ENCODE measurements around the gene UBQLN4. TPM values are rescaled to one million over a fixed set of nuclear protein-coding genes. Genes with fewer than 3 reads are reported as not detected.
A peak's percentile ranks its signal among the peaks of the same experiment; 100 is the strongest.

The UBQLN4 gene
- total RNA-seq, 6 donors from 2014 or later: 22.2 to 39.8 (median 24.5) TPM

DNA sequence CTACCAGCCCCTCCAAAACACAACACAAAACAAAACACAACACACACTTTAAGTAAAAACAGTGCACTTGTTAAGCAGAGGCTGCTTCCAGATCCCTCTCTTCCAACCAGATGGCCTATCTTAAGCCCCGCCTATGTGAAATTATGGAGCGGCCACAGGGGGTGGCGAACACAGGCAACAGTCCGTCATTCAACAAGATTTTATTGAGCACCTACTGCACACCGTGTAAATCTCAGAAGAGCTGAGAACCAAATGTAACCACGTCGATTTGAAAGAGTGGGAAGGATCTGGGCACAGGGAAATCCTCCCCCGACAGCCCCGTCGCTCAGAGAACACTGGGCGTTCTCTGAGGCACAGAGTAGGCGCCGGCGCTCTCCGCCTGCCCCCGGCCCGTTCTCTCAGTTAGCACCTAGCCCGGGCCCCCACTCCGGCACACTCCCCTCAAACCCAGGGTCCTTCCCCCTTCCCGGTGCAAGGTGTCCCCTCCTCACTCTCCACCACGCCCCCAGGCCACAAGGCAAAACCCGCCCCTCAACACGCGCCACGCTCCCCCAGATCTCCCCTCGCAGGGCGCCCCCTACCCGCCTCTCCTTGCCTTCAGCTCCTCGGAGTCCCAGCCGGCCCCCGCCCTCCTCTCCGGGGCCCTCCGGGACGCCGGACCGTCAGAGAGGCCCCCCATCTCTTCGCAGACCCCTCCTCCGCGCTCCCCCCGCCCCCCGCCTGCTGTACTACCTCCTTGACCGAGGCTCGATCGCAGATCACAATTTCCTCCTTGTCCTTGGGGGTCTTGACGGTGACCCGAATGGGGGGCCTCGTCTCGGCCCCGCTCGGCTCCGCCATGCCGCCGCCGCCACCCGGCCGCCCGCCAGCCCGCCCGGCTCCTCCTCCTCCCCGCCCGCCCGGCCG is 483 bp downstream of the UBQLN4 start:
- peak; percentile 5 to 53 for ATAC-seq (ENCODE audit: low FRiP score in 2 of 2)
- TF ChIP-seq POLR2A (IDR thresholded peaks at IDR 0.05): peak in 1 of 4 donors; percentile 33
- TF ChIP-seq POLR2AphosphoS5 (IDR thresholded peaks at IDR 0.05): no peak
- TF ChIP-seq EP300 (IDR thresholded peaks at IDR 0.05): no peak
- TF ChIP-seq, protein P1, sequence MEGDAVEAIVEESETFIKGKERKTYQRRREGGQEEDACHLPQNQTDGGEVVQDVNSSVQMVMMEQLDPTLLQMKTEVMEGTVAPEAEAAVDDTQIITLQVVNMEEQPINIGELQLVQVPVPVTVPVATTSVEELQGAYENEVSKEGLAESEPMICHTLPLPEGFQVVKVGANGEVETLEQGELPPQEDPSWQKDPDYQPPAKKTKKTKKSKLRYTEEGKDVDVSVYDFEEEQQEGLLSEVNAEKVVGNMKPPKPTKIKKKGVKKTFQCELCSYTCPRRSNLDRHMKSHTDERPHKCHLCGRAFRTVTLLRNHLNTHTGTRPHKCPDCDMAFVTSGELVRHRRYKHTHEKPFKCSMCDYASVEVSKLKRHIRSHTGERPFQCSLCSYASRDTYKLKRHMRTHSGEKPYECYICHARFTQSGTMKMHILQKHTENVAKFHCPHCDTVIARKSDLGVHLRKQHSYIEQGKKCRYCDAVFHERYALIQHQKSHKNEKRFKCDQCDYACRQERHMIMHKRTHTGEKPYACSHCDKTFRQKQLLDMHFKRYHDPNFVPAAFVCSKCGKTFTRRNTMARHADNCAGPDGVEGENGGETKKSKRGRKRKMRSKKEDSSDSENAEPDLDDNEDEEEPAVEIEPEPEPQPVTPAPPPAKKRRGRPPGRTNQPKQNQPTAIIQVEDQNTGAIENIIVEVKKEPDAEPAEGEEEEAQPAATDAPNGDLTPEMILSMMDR (IDR thresholded peaks at IDR 0.05): peak in 2 of 6 experiments; percentile 5 to 14
- no peaks in the 10 kb centered on the region for H3K27me3 ChIP-seq
- peaks cover 13 to 31% (median 25%) of the 10 kb centered on the region in 4 donors for H3K4me1 ChIP-seq
- H3K4me3 ChIP-seq: peak overlapping the region; percentile 56 to 99 (median 74)
- peaks cover 0 to 32% (median 11%) of the 10 kb centered on the region in 4 donors for H3K36me3 ChIP-seq
- 1% methylated on average over 20 to 25 of the region's 63 CpGs for WGBS, 2 donors
- DNase-seq: peak in 1 of 2 donors; percentile 51
- peak overlapping the region; percentile 82 to 90 (median 87) for H3K27ac ChIP-seq
- no peaks in the 10 kb centered on the region for H3K9me3 ChIP-seq

DNA sequence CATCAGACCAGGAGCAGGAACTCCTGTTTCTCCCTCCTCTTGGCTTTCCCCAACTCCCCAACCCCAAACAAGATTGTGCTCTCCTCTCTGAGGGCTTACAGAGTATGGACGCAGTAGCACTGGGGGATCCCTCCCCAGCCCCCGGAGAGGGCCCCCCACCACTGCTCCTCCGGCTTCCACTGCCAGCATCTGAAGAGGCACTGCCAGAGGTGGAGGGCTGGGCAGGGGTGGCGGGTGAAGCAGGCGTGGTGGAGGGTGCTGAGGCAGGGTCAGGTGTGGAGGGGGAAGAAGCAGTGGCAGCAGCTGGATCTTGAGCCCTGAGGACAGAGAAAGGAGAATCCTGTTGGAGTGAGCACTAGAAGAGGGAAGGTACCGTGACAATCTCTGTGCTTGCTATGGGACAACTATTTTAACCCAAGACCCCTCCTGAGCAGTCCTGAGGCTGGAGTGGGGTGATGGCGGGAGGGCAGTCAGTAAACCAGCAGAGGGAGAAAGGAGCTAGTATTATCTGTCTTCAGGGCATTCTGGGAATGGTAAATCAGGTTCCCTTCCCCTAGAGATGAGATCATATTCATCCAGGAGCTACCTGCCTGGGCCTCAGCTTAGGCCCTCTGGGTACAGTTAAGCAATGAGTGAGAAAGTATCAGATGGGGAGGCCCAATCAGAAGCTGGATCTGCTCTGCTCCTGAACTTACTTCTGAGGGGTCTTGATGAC is 2.4 kb downstream of the UBQLN4 start:
- Histone ChIP-seq H3K4me1 (peaks cover 11 to 25% (median 22%) of the 10 kb centered on the region in 4 donors), H3K9me3 (no peaks in the 10 kb centered on the region), H3K27ac (no peak overlapping the region), H3K4me3 (no peak overlapping the region), H3K27me3 (no peaks in the 10 kb centered on the region), H3K36me3 (peaks cover 0 to 35% (median 11%) of the 10 kb centered on the region in 4 donors)
- TF ChIP-seq, protein P1 (IDR thresholded peaks at IDR 0.05): no peak
- TF ChIP-seq EP300 (IDR thresholded peaks at IDR 0.05) (no peak), POLR2AphosphoS5 (IDR thresholded peaks at IDR 0.05) (no peak), POLR2A (IDR thresholded peaks at IDR 0.05) (no peak)
- ATAC-seq (ENCODE audit: low FRiP score in 2 of 2): no peak
- peak in 1 of 2 donors; percentile 63 for DNase-seq
- 84 to 90% methylated on average over 7 of the region's 7 CpGs for WGBS, 2 donors

DNA sequence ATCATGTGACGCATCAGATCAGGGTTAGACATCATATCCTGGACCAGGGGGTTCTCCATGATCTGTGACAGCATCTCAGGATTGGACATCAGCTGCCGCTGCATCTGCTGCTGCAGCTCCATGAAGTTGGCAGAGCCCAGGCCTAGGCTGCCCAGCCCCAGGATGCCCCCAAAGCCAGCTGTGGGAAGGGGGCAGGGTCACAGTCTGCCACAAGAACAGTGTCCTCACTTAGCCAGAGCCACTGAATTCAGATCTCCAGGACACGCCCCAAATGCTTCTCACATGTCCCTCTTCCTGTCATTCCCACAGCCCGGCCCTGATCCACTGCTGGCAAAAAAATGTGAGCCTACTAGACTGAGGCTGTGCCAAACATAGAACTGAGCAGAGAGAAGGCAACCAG is 3.2 kb downstream of the UBQLN4 start:
- Histone ChIP-seq H3K27me3 (no peaks in the 10 kb centered on the region), H3K4me1 (peaks cover 3 to 17% (median 15%) of the 10 kb centered on the region in 4 donors), H3K9me3 (no peaks in the 10 kb centered on the region), H3K4me3 (no peak overlapping the region), H3K27ac (no peak overlapping the region), H3K36me3 (peaks cover 0 to 33% (median 11%) of the 10 kb centered on the region in 4 donors)
- DNase-seq (no peak), ATAC-seq (ENCODE audit: low FRiP score in 2 of 2) (no peak)
- TF ChIP-seq POLR2AphosphoS5 (IDR thresholded peaks at IDR 0.05) (no peak), POLR2A (IDR thresholded peaks at IDR 0.05) (no peak), EP300 (IDR thresholded peaks at IDR 0.05) (no peak)
- TF ChIP-seq, protein P1 (IDR thresholded peaks at IDR 0.05): no peak
- 69 to 100% methylated on average over 1 to 4 of the region's 4 CpGs for WGBS, 2 donors

DNA sequence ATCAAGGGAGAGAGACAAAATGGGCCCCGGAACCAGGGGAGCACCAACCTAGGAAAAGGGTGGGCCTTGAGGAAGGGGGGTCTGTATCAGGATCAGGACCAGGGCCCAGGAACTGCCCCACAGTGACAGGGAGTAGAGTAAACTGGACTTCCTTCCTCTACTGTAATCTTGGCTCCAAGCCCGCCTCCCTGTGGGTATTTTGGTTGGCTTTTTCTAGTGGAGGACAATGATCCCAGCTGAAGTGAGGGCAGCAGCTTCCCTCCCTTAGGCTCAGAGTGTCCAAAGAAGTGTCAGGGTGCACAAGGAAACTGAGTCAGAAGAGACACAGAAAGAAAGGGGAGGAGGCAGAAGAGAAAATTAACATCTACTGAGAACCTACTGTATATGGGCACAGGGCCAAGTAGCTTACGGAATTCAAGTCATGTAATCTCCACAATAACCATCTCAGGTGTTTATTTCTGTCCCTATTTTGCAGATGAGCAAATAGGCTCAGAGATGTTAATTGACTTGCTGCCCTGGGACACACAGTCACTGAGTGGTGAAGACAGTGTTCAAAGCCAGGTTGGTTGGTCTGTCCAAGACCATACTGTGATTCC is 4.8 kb downstream of the UBQLN4 start:
- ATAC-seq (ENCODE audit: low FRiP score in 2 of 2) (no peak), DNase-seq (no peak)
- Histone ChIP-seq H3K4me3 (no peak overlapping the region), H3K4me1 (peaks cover 0 to 16% (median 11%) of the 10 kb centered on the region in 4 donors), H3K9me3 (no peaks in the 10 kb centered on the region), H3K36me3 (peaks cover 0 to 44% (median 13%) of the 10 kb centered on the region in 4 donors), H3K27me3 (no peaks in the 10 kb centered on the region), H3K27ac (no peak overlapping the region)
- TF ChIP-seq POLR2AphosphoS5 (IDR thresholded peaks at IDR 0.05) (no peak), EP300 (IDR thresholded peaks at IDR 0.05) (no peak), POLR2A (IDR thresholded peaks at IDR 0.05) (no peak)
- TF ChIP-seq, protein P1 (IDR thresholded peaks at IDR 0.05): no peak
- 64 to 67% methylated on average over 3 of the region's 3 CpGs for WGBS, 2 donors
